NCI-H524 (cell line): ENCODE results near the gene MYO5C.
A peak's percentile ranks its signal among the peaks of the same experiment; 100 is the strongest.

Experiments used
- DNase-seq, 2 experiments: peaks; one replicate each; lab custom pipeline; 2025; lab: John Stamatoyannopoulos, UW

Gene MYO5C

DNA sequence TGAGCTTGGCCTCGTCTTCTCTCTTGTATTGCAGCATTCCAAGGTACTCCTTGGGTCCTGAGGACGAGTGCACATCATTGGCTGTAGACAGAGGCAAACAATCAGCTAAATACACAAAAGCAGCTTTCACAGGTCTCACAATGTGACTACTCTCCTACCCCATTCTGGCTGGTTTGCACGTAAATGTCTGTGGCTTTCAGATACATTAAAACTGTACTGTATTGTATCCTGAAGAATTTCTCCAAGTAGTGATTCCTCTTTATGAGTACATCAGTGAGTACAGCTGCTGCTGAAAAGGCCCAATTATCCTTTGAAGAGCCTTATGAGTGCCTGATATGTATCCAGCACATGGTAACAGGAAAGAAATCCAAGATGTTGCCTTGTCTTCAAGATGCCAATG is 82.4 kb downstream of the MYO5C start:
- no peak for DNase-seq

DNA sequence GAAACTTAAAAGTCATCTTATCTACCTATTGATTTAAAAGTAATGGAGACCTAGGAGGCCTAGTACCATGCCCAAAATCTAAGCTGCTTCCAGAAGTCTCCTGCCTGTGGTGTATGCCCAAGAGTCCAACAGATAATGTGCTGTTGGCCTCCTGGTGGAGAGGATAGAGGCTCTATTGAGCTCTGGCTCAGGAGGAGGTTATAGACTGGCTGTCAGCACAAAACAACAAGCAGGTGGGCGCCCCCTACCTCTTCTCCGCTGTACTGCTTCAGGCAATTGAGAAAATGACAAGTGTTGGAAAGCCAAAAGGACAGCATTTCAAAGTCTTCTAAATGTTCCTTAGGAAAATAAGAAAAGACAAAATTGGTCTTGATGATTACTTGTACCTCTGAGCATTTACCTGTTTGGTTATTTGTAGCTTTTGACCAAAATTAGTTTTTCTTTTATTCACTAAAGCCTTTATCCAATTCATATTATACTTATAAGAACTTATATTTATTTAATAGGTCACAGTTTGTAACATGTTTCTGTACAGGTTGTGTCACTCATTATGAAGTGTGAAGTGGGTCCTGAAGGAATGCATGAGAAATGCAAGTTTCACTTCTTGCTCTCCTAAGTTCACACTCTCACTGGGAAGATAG is 87.2 kb downstream of the MYO5C start:
- DNase-seq = peak; percentile 72 to 87

DNA sequence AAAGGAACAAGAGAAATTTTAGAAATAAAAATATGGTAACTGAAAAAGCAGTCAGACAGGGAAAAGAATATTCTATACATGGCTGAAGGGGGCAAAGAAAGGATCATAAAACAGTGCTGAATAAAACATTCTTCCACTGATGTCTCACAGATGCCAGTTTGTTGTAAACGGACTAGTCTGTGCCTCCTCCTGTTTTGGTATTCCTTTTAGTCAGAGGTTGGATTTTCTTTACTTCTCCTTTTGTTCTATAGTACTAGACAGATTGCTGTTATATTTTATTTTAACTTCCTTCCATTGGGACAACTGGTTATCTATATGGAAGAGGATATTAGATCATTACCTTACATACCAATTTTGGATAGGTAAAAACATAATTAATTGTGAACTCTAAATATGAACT is 88.4 kb downstream of the MYO5C start:
- DNase-seq = no peak

DNA sequence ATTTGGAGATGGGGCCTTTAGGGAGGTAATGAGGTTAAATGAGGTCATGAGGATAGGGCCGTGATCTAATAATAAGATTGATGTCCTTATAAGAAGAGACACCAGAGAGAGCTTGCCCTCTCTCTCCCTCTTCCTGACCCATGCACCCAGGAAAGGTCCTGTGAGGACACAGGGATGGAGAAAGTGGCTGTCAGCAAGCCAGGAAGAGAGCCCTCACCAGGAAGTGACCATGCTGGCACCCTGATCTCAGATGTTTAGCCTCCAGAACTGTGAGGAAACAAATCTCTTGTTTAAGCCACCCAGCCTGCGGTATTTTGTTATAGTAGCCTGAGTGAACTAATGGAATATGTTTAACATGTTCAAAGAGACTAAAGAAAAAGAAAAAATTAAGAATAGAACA is 89.2 kb downstream of the MYO5C start:
- no peak for DNase-seq

DNA sequence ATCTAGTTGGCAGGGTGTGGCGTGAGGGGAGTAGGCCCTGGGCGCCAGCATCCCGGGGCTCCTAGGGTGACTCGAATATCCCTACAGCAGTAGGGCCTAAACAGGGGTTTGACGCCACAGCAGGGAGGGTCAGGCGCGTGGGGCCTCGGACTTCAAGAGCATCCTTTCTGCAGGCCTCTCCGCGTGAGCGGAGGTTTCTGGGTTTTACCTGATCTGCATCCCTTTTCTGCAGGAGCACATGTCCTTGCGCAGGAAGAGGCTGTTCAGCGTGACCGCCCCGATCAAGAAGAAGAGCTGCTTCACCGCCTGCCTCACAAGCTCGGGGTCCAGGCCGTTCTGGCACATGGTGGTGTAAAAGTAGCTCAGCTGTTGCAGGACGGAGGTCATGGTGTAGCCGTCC is 90.9 kb downstream of the MYO5C start:
- DNase-seq = no peak

DNA sequence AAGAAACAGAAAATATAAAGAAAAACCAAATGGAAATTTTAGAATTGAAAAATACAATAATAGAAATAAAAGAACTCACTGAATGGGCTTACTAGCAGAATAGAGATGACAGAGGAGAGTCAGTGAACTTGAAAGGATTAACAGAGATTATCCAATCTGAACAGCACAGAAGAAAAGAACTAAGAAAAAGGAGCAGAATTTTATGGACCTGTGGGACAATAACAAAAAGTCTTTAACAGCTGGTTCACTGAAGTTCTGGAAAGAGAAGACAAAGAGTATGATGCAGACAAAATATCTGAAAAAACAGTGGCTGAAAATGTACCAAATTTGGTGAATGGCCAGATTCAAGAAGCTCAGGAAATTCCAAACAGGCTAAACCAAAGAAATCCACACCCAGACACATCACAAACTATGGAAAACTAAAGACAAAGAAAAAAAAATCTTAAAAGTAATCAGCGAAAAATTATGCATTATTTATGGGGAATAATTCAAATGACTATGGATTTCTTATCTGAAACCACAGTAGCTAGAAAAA is 94.7 kb downstream of the MYO5C start:
- DNase-seq = peak in 1 of 2 experiments; percentile 17

DNA sequence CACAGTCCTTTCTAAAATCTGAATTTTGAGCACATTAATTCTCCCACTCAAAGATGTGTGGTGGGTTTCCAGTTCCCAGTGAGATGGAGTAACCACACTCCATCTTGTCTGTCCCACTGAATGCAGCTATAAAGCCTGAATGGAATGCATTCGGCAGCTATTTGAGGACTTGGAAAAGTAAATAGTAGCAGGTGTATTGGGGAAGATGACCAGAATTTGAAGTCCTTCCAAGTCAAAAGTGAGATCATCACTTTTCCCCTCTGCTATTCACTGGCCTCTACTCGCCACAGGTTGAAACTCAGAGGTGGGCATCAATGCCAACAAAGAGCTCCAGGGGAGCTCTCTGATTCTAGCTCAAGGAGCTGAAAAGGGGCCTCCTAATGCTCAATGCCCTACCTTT is 96.3 kb downstream of the MYO5C start:
- DNase-seq = no peak

DNA sequence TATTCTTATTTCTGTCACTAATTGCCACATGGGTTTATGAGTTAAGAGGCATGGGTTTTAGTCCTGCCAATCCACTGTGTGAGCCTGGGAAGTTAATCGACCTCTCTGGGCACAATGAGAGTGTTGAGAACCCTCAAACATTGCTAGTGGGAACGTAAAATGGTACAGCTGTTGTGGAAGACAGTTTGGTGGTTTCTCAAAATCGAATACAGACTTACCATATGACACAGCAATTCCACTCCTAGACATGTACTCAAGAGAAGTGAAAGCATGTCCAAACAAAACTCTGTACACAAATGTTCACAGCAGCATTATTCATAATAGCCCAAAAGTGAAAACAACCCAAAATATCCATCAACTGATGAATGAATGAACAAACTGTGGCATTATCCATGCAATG is 98.7 kb downstream of the MYO5C start:
- no peak for DNase-seq

DNA sequence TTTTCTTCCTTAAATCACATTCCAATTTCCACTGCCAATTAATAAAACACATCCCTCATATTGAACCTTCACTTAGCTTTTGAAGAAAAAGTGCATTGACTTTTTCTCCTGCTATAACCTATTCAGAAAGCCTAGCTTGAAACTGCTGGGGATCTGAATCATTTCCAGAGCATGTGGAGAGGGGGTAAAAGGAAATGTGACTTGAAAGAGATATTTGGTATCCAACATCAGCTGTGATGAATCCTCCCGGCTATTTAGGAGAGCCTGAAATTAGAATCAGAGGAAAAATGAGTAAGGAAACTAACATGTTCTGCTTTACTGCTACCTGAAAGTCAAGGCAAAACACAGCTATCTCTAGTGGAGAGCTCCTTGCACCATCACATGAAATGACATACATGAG is 101.8 kb downstream of the MYO5C start:
- no peak for DNase-seq

DNA sequence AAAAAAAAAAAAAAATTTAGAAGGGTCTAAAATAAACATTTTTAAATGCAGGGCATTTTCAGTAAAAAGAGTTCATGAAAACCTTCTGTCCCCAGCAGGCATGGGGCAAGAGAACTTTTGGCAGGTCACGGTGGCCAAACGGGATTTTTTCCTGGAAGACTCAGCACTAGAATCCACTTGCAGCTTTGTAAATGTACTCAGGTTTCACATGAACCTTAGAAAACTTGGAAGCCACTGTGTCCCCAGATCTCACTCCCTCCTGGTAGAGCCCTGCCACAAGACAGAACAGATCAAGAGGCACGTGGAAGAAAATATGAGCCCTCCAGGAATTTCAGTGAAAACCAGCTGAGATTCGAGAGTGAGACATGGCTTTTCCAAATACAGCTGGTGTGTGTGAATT is 102.3 kb downstream of the MYO5C start:
- no peak for DNase-seq

DNA sequence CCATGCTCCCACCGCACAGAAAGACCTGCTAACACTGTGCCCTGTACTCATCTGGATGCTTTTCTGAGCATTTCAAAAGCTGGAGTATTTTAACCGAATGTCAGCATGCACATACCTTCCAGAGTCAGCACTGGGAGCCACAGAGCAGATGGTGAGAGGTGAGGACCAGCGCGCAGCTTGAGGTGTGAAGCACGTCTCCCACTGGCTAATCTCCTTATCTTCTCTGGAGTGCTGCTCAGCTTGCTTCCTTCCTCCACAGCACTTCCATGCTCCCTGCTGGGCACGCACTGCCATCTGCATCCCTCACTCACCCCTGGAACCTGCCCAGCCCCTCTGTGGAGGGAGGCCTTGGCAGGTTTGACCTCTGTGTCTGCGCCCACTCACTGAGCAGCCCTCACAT is 104.4 kb downstream of the MYO5C start, which contains the start of gene GNB5:
GNB5 (minus strand) TSS at position 186 of the 400 bp plus-strand sequence. CDS start 6,716 bp downstream, outside the sequence.
- peak; percentile 99 to 100 for DNase-seq

DNA sequence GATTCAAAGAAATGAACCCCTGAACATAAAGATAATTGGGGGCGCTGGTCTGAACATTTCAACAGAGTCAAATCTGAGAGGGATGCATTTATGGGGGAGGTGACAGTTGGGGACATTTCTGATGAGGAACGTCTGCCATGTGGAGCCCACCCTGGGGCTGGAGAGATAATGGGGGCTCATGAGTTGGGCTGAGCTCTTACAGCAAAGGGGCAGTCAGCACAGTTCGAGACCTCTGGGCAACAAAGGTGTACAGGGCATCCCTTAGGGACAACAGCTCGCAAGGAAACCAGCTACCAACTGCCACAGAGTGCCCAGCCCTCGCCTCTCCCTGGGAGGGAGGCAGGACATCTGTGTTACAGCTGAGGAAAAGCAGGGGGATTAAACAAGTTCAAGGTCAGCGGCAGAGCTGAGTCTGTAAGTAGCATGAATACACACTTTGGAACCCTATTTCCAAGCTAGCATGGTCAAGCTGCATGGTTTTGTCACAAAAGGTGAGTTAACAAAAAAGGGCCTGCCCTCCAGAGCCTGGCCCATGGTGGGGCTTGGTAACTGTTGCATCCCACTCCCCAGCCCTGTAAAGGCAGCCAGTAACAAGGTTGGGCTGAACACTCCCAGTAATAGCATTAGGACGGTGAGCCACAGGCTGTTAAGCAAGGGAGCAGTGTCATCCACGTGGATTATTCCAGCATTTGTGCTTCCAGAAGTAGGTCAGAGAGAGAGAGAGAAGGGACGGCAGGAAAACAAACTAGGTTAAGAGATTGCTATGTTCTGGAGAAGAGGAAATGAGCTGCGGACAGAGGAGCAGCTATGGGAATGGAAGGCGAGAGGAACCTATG is 108.7 kb downstream of the MYO5C start:
- DNase-seq = peak; percentile 86 to 87

DNA sequence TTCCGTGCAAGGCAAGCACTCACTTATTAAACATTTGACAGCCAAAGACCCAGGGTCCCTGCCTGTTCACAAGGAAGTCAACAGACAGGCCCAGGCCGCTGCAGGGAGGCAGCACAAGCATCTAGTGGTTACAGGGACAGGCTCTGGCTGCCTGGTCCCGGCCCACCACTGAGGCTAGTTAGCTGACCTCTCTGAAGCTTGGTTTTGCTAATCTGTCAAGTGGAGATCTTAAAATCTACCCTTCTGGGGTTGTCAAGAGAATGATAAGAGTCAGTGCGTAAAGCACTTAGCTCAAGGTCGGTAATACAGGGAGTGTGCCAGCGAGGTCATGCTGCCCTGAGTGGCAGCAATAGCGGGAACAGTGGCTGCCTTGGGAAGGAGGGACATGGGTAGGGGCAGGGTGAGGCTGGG is 110.4 kb downstream of the MYO5C start:
- DNase-seq = peak in 1 of 2 experiments; percentile 7

DNA sequence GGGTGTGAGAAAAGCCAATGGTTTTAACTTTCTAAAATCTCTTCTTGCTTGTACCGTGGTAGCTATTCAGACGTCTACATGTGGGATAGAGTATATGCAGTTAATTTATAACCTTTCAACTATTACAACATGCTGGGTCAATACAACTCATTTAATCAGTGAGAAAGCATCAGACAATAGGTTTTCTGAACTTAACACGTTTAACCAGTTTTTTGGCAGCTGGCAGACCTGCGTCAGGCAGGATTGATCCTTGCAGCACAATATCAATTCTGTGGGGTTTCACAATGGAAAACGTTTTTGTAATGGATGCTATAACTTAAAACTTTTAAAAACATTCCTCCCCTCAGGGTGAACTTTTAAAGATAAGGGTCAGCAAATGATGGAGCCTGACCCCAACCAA is 110.9 kb downstream of the MYO5C start:
- no peak for DNase-seq

DNA sequence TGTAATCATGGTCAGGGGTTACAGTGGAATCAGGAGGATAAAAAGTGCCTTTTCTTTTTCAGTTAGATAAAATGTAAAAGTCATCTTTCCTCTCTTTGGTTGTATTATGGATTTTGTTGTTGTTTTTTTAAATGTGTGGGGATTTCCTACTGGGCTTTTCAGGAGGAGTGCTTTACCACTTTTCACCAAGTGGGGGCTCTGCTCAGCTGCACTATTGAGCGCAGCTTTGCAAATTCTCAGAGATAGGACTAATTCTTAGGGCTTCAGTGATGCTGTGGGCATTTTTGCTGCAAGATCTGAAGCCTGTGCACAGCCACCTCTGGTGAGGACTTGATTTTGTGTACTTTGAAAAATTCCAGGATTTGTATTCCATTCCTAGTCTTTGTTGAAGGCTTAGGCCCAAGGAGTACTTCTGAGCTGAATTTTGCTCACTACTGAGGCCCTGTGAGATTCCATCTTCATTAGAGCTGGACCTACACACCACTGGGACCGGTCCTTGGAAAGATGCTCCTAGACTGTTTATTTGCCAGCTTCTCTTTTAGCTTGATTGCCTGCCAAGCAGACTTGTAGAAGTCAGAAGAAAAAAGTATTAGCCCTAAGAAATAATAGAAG is 111.9 kb downstream of the MYO5C start:
- DNase-seq = peak in 1 of 2 experiments; percentile 58

DNA sequence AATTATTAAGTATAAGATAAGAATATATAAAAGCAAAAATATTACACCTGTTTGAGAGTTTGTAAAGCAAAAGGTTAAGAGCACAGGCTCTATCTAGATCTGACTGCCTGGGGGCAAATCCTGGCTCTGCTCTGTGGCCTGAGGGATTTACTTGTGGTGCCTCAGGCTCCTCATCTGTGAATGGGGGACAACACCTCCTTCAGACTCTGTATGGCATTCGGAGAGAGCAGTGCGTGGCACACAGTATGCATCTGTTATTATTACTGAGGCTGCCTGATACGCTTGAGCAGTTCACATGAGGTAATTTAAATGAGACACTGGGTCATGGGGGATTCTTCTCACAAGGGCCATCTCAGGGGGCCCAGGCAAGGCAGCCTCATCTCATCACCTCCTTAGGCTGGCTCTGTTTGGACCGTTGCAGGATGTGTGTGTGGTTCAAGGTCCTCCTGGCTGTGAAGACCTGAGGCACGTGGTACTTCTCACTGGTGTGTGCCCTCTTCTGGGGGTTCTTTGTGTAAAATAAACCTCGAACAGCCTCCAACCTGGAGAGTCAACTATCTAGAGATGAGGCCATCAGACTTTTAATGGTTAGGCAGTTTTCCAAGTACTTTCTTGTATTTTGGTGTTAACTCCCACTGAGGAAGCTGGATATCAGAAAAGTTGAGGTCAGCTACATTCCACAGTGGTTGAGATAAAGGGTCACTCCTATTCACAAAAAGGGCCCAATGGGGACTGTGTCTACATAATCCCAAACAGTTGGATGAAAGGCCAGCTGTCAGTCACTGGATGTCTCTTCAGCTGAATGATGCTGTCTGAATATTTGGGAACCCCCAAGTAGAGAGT is 113.4 kb downstream of the MYO5C start:
- no peak for DNase-seq

DNA sequence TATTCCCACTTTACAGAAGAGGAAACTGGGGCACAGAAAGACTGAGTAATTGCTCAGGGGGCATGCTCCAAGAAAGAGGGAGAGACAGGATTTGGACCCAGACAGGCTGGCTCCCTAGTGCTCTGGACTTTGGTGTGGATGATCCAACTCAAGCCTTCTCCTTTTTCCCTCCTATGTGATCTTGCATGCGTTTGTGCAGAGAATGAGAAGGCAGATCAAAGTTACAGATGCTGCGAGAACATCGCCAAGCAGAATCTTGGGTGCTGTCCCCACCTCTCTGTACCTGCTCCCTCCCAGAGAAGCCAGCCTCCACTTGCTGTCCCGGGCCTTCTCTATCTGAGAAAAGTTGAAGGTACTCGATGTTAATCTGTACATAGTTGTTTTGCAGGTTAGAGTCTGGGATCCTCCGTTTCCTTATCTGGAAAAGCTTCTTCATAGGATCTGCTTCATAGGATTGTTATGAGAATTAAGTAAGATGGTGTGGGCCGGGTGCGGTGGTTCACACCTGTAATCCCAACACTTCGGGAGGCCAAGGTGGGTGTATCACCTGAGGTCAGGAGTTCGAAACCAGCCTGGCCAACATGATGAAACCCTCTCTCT is 114.7 kb downstream of the MYO5C start:
- no peak for DNase-seq

DNA sequence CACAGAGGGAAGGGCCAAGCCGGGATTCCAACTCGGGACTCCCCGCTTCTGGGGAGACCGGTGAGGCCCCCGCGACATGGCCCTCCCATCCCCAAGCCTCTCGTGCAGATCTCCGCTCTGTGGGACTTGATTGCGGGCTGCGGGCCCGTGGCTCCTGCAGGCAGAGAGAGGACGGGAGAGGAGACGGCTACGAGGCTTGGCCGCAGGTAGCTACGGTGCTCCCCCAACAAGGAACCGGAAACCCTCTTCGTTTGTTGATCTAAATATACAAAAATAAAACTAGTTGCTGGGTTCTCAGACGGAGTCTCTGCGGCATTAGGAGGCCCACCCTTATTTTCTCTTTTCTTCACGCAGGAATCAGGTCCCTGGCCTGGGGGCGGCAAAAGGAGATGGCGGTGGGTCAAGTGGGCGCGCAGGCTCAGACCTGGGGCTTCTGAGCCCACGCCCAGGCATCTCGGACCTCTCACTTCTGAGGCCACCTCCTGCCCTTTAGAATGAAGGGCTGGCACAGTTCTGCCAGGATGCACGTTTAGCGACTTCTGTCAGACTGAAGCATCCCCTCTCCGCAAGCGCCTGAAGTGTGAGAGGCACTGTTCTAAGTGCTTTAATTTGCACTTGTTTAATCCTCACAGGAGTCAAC is 115.3 kb downstream of the MYO5C start:
- DNase-seq = peak in 1 of 2 experiments; percentile 38

DNA sequence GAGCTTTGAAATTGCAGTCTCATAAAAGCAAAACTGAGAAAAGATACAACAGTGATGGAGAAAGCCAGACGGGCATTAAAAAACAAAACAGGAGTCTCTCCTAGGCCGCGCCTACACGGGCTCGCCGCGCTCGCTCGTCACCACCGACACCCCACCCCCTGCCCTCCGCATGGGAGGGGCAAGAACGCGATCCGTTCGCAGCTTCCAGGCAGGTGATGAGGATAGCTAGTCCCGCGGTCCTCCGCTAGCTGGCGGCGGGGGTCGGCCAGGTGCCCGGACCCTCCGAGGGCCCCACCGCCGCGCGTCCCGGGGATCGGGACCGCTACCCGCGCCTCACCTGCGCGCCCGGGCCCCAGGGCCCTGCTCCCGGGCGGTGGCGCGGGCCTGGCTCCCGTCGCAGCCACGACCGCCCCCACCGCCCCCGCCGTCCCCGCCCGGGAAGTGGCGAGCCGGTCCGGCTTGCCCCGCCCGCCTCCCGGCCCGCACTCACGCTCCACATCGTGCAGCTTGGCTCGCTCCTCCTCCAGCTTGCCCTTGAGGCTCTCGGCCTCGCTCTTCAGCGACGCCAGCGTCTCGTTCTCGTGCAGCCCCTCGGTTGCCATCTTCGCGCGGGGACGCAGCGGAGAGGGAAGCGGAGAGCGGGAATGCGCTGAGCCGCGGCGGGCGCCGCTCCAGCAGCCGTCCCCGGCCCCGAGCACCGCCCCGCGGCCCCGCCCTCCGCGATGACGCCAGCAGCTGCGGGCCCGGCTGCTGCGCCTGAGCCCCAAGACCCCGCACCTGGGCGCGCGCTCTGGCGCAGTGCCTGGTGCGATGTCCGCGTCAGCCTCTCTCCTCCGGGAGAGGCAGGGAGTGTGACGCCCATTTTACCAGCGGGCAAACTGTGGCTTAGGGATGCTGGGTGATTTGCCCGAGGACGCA is 116.1 kb downstream of the MYO5C start:
- peak; percentile 83 to 84 for DNase-seq

DNA sequence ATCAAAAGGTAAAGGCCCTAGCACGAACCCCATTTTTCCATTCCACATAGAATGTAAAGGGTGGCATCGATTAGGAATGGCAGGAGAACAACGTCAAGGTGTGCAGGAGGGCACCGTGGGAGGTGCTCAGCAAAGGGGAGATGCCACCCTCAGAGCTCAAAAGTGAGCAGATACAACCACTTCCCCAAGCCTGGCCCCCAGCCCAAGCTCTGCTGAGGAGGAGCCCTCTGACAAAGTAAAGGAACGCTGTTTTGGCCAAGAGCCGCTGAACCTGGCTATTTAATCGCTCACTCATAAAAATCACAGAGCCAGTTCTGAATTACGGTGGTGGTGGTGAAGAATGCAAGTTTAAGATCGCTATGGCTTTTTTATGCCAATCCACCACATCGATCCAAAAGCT is 116.8 kb downstream of the MYO5C start:
- DNase-seq = no peak
